ENCODE results near the gene MPZL3.

The MPZL3 gene

DNA sequence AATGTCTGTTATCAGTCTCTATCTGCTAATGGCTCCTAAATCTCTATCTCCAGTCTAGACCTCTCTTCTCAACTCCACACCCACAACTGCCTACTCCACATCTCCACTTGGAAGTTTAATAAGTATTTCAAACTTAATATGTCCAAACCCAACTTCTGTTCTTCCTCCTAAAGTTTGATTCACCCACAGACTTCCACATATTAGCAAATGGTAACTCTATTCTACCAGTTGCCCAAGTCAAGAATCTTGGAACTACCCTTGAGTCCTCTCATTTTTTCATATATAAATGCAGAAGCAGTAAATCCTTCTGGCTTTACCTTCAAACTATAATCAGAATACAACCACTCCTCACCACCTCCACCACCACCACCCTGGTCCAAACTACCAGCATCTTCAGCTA lies 20.7 kb downstream of the MPZL3 start:
- no peak for DNase-seq (ENCODE audit: low spot score)

DNA sequence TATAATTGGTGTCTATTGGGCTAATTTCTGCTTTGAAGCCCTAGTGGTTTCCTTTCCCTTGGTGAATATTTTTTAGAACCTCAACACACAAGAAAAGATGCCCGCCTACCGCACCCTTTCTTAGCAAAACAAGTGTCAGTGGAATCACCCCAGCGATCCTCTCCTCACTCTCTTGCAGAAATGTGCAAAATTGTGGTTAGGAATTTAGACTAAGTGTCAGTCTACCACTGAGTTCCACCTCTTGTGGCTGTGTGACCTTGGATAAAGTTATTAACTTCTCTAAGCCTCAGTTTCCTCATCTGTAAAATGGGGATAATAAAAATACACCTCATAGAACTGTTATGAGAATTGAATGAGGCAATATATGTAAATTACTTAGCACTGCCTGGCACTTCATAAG lies 22.1 kb downstream of the MPZL3 start:
- no peak for DNase-seq (ENCODE audit: low spot score)

DNA sequence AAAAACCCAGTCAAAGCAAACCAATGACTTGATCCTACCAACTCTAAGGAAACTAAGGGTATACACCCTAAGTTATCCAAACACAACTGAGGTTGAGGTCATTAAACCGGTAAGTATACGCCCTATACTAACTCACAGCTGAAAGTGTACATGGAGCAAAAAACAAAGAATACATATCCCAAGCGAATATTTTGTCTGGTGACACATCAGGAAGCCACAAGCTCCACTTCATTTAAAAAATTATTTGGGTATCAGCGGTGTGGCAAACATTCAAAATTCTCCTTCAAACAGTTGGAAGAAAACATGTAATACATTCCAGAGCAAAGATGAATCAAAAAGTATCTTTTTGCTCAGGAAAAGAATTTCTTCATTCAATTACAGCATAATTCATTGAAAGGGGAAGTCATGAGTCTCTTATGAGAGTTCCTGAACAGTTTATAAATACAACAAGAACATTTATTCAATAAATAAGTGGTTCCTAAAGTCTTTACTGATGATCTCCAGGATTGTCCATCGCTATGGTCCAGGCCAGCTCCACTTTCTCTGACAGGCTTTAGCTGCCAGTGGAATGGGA lies 22.8 kb downstream of the MPZL3 start:
- DNase-seq (ENCODE audit: low spot score): no peak

DNA sequence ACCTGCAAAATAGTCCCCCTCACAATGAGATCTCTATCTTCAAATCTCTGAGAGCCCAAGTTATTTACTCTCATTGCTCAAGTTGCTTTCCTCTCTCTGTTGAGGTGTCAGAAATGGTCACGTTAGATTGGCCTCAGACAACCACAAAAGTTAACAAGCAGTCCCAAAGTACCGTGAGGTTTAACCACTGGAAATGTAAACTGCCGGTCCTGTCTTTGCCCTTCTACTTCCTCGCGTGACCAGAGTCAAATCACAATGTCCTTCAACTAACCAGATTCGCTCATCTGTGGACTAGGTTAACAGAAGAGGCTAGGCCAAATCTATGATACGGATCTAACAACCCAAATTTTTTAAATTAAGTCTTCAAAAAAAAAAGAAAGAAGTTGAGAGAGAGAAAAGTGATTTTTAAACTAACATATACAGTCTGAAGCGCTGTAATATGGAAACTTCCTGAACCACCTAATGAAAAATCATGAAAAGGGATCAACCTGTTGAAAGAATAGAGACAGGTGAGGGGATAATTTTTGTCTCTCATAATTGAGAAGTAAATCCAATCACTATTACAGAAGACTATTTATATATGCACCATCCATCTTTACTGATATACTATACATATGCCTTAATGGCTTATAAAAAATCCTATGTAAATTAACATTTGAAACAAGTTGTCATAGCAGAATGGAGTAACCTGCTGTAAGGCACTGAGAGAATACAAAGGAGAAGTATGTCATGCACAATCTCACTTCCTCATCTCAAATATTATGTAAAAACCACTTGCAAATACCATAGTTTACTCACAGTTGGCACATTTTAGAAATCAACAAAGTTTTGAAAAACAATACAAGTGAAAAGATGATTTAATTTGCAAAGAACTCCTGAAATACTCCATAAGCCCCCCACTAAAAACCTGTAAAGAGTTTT lies 24.0 kb downstream of the MPZL3 start:
- no peak for DNase-seq (ENCODE audit: low spot score)

DNA sequence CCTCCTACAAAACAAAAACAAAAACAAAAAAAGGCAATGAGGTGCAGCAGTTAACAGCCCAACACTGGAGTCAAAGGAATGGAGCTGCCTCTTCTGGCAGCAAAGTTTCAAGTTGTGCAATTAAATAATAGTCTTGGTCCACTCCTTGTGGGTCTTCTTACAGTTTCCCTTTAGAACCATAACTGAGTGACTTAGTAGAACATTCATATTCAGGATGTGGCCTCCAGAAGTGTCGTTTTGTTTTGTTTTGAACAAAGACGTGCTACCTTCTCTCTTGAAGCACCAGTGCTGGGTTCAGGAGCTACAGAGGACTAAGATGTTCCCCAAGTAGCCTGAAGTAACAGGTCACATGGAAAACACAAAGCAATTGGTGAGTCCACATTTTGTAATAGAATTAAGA lies 25.4 kb downstream of the MPZL3 start:
- DNase-seq (ENCODE audit: low spot score): no peak

DNA sequence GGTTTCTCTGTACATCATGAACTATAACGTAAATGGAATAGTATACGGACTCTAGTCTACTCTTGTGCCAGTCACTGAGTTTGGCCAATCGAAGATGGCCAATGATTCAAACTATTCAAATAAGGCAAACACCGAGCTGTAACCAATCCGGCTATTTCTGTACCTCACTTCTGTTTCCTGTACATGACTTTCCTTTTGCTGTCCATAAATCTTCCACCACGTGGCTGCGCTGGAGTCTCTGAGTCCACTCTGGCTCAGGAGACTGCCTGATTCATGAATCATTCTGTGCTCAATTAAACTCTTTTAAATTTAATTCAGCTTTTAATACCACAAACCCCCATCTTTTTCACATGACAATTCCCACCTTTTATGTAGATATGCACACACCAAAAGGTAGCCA lies 25.9 kb downstream of the MPZL3 start:
- DNase-seq (ENCODE audit: low spot score): no peak

DNA sequence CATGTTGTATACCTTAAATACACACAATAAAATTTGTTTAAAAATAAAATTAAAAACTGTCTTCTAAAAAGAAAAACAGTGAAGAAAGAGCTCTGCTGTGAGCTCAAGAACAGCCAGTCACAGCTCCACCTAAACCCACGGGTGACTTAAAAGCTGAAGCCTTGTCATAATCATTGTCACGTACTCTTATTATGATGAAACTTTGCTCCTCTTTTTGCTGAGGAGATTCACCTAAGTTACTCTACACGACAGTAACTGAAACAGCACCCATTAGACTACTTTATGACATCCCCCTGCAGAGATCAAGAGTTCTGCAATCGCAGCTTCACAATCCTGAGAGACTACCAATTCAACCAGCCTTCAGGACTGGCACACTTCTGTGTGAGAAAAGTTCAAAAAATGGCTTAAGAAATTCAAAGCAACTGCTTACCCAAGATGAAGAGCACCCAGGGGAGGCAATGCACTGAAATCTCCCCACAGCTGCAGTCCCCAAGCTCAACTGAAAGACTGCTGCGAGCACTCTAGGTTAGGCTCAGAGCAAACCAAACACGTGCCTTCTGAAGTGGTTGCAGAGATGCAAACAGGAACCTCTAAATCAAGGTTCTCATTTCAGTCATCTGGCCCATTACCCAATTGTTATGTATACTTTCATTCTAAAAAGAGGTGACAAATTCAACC lies 27.5 kb downstream of the MPZL3 start, which contains the start of gene JAML:
Gene JAML (minus strand): TSS at position 501 of the 678 bp plus-strand sequence. CDS start 10,145 bp downstream, outside the sequence.
- no peak for DNase-seq (ENCODE audit: low spot score)

DNA sequence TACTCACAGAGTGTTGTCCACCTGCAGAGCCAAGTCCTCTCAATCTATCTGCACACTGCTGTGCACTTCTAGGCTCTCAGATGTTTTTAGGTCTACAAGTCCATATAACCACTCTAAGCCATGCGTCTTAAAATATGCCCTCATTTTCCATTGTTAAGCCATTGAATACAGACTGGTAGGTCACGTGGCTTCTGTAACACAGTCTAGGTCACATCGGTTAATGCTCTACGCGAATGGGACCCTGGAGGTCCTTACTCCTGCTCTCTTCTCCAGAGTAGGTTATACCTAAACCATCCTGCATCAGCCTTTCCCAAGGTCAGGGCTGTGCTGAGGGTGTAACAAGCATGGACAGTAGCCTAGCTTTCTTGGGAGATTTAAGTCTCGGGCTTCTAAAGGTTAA lies 28.2 kb downstream of the MPZL3 start:
- DNase-seq (ENCODE audit: low spot score): no peak

DNA sequence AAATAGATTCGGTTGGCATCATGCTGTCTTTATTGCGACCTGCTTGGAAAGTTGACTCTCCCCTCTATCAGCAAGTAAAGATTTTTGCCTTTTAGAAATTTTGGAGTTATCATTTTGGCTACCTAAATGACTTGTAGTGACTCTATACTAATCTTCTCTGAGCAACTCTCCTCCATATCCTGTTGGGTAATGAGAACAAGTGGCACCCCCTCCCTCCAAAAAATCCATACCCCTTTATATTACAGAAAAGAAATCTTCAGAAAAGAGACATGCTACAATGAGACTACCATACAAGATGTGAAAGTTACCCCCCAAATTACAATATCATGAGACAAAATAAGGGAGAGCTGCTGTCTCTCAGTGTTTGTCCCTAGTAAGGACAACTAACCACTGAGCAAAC lies 28.6 kb downstream of the MPZL3 start:
- no peak for DNase-seq (ENCODE audit: low spot score)

DNA sequence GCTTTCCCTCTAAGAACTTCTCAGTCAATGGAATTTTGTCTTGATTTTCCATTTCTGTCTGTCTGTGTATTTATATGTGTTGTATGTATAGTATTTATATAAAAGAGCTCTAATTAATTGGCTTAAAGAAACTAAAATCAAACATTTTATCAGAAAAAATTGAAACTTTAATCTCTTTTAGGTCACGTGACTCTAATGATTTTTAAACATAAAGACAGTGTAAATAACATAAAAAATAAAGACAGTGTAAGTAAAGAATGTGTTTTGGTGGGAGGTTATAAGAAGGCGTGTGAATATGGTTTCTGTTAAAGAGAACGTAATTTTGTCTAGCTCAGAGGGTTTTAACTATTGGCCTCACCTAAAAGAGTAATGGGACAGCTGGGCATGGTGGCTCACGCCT lies 29.7 kb downstream of the MPZL3 start:
- no peak for DNase-seq (ENCODE audit: low spot score)

DNA sequence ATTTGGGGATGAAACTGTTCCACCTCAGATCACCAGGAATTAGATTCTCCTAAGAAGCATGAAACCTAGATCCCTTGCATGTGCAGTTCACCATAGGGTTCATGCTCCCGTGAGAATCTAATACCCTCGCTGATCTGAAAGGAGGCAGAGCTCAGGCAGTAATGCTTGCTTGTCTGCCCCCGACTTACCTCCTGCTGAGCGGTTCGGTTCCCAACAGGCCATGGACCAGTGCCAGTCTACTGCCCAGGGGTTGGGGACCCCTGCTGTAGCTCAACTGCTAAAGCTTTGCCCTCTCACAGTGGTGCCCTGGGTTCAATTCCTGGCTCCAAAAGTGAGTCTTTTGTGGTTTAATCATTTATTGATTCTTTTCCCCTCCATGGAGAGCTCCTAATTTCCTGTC lies 30.7 kb downstream of the MPZL3 start:
- no peak for DNase-seq (ENCODE audit: low spot score)

DNA sequence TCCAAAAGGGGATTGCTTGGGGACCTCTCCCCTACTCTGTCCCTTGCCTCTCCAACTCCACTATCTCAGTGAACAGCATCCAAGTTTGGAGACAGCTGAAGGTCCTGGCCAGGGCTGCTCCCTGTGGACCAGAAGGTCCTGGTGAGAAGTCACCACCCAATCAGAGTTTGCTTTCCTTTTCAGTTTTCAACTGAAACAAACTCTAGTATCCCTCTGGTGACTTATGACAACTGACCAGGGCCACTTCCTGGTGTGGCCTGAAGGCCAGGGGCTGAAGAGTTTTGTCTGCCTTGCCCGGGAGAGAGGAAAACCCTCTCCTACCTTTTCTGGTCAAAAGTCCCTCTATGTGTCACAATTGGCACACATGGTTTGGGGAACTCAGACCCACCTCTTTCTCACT lies 32.4 kb downstream of the MPZL3 start:
- DNase-seq (ENCODE audit: low spot score): no peak

DNA sequence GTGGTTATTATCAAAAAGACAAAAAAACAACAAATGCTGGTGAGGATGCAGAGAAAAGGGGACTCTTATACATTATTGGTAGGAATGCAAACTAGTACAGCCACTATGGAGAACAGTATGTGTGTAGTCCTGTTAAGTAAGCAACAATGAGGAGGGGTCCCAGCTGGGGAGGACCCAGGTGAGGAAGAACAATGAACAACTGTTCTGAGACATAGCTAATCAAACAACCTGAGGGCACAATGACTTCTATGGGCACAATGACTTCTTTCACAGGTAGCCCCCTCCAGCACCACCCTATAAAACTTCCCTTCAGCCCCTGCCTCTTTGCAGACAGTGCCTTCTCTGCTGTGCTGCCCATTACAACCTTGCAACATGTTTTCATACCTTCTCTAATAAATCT lies 32.9 kb downstream of the MPZL3 start:
- no peak for DNase-seq (ENCODE audit: low spot score)

DNA sequence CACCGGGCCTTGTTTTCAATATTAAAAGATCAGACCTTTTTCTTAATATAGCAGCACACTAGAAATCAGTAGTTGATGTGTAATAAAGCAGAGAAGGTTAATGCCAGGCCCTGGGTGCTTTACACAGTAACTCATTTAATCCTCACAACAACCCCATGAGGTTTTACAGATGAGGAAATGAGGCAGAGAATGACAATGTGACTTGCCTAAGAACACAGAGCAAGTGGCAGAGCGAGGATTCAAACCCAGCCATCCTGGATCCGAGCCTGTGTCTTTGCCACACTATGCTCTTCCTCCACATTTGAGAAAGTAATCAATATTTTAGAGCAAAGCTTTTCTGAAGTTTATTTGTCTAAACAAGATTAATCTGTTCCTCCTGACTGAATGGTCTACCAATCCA lies 34.6 kb downstream of the MPZL3 start:
- no peak for DNase-seq (ENCODE audit: low spot score)

DNA sequence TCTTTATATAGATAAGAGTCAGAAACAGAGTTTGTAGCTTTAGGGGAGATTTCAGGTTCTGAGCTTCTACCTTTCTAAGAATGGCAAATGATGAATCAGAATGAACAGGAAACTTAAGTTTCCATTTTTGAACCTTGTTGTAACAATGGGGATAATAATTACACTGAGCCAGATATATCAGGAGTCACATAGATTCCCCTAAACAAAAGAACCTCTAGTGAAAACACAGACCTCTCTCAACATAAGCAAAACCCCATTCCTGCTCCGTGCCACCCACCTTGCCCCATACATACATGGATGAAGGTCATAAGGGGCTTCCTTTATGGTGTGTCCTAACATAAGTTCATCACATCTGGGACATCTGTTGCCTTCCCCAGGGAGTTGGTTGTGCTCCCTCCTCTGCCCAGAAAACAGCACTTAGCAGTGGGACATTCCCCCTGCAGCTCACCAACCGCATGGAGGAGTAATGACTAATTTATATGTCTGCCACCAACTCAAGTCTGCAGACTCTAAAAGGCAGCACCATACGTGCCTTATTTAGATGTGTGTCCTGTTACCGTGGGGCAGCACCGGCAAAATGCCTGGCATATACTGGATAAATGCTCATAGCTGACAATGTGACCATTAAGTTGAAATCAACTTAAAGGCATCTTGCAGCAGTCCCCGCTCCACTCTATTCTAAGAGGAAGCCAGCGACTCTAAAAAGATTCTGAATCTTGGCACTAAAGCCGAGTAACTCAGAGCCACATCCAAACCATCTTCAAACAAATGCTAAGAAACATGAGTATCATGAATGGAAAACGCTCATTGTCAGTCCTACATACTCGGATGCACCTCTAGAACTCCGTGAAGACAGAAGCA lies 35.3 kb downstream of the MPZL3 start:
- no peak for DNase-seq (ENCODE audit: low spot score)

DNA sequence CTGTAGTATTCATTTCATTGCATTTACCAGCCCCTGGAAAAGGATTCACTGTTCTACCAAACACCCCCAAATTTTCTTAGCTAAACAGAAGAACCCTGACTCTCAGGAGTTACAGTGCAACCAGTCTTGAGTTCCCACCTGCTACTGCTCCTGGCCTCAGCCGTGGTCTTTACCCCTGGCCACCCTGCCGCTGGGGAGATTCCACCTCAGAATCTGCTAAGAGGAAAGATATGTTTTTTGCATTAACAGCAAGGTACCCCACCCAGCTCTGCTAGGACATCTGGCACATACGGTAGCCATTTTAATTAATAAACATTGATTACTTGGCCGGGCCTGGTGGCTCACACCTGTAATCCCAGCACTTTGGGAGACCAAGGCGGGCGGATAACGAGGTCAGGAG lies 36.4 kb downstream of the MPZL3 start:
- no peak for DNase-seq (ENCODE audit: low spot score)

DNA sequence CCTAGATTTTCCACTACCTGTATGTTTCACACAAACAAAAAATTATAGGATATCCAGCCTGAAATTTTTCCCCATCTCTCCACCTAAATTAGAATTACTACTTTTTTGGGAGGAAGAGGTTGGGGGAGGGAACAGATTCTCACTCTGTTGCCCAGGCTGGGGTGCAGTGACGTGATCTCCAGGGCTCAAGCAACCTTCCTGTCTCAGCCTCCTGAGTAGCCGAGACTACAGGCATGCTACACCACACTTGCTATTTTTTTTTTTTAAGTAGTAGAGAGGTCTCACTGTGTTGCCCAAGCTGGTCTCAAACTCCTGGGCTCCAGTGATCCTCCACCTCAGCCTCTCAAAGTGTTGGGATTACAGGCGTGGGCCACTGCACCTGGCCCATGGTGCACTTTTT lies 36.9 kb downstream of the MPZL3 start:
- no peak for DNase-seq (ENCODE audit: low spot score)

DNA sequence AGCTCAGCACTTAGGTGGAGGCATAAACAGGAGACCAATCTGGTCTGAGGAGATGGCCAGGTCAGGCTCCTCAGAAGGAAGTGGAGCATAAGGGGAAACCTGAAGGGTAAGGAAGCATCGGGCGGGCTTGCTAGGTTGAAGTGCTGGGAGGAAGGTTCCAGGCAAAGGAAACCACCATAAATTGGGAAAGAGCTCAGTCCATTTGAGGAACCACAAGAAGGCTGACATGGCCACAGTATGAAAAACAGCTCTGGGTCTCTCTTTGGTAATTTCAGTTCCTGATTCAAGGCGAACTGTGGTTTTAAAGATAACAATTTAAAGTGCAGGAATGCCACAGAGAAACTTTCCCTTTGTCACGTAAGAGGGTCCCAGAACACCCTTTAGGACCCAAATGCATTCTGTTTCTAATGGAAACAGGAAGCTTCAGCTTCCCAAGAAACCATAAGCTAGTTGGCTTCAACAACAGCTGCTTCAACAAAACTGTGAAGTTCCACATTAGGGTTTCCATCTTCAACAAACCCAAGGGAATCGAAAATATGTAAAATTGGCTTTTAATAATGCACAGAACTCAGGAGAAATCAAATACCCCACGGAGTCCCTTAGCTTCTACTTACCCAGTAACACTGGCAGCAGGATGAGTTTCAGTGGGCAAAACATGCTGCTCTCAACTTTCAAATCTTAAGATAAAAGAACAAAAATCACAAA lies 37.8 kb downstream of the MPZL3 start:
- no peak for DNase-seq (ENCODE audit: low spot score)

DNA sequence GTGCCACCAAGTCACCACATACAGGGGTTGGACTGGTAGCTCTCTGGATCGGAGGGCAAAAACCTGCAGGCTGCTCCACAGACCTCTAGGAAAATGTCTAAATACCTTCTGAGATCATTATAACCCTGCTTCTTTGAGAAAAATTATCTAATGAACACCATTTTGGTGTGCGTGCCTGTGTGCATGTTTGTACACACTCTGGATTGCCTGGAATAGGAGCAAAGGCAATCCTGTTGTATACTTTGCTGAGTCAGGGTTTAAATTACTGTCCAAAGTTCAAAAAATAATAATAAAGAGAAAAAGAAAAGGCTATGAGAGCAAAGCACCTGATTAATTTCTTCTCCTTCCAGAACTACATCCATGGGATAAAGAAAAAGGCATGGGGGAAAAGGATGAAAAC lies 38.4 kb downstream of the MPZL3 start:
- DNase-seq (ENCODE audit: low spot score): no peak

DNA sequence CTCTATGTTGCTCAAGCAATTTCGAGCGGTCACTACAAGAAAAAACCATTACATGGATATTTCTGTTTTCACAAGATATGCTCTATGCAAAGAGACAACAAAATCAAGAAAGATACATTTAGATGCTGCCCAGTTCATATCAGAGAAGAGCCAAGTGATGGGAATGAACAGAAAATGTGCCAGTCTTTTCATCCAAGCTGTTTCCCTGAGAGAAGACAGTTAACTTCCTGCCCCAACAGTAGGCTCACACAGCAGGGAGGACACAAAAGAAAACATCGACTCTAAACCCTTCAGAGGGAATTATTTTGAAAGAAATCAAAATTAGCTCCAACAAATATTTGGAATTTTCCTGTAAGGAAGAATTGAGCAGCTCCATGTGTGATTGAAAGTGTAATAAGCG lies 39.0 kb downstream of the MPZL3 start:
- no peak for DNase-seq (ENCODE audit: low spot score)

DNA sequence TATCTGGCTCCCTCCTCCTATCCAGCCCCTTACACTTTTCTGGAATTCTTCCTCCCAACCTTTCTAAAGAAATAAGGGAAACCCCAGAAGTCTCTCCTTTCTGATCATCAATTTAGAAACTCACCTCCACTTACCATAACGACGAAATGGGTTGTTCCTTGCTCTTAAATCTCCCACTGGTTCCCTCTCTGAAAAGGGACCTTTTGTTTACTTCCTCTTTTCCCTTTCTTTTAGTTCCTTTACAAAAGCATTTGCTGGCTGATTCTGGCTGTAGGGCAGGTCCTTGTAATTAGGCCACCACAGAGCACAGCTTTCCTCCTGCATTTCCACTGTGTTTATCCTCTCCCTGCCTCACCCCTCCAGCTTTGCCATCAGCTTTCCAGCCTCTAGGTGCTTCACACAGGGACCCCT lies 39.4 kb downstream of the MPZL3 start:
- DNase-seq (ENCODE audit: low spot score): no peak

All from AG08396 (cell line).